GM21381 (cell line): ENCODE results near the gene CDC42SE1.
A peak's percentile ranks its signal among the peaks of the same experiment; 100 is the strongest.

Experiments used
- ATAC-seq: cut with Tn5 transposase; IDR thresholded peaks from one replicate; pipeline ENCODE4 v1.9.1; 2021; ENCODE audit warnings: mild to moderate bottlenecking, moderate library complexity; ENCODE audit not compliant: unreplicated experiment

Gene CDC42SE1

GRCh38 chr1:151009674-151010345, 49.6 kb downstream of the CDC42SE1 start:
- ATAC-seq: no peak

GRCh38 chr1:151009206-151009587, 50.2 kb downstream of the CDC42SE1 start:
- ATAC-seq: no peak

- ATAC-seq: peak; percentile 88
Observed at GRCh38 chr1:151008244-151009205, 50.9 kb downstream of the CDC42SE1 start, which contains the start of gene PRUNE1. PRUNE1 (plus strand) TSS chr1:151008449; CDS start chr1:151008633, 184 bp downstream.

- ATAC-seq: no peak
Observed at GRCh38 chr1:151007853-151008243, 51.6 kb downstream of the CDC42SE1 start.

GRCh38 chr1:151006327-151007052, 52.9 kb downstream of the CDC42SE1 start, which contains the start of gene MINDY1:
MINDY1 (minus strand) TSS chr1:151006902; CDS start chr1:151002617, 4,285 bp downstream.
- ATAC-seq: no peak

GRCh38 chr1:151005729-151006319, 53.6 kb downstream of the CDC42SE1 start:
- ATAC-seq: no peak

- ATAC-seq: no peak
Observed at GRCh38 chr1:151003180-151003579, 56.2 kb downstream of the CDC42SE1 start.

GRCh38 chr1:151002611-151003010, 56.8 kb downstream of the CDC42SE1 start:
- no peak for ATAC-seq

GRCh38 chr1:151002051-151002450, 57.4 kb downstream of the CDC42SE1 start:
- ATAC-seq: no peak

GRCh38 chr1:151001602-151002001, 57.8 kb downstream of the CDC42SE1 start:
- ATAC-seq: no peak
